Stomach (tissue), 4 donors: ENCODE results near the gene HEATR3.

Experiments used
- POLR2A ChIP-seq, 4 donors: fragments of 450-650 bp; IDR thresholded peaks; one replicate each; pipeline ENCODE4 v1.6.1; 2016; ENCODE audit warnings: antibody characterized with exemption in 4 of 4, control low read depth in 2 of 4, mild to moderate bottlenecking in 1 of 4, moderate library complexity in 1 of 4
- POLR2AphosphoS5 ChIP-seq, 3 donors: sonication (generic); formaldehyde crosslinking; IDR thresholded peaks; one replicate each; pipeline ENCODE4 v1.6.1; 2016; ENCODE audit warnings: antibody characterized with exemption in 3 of 3
- TF ChIP-seq, protein P1 (sequence below), 7 experiments: fragments of 450-650 bp in 4 of 7; fragments of 200-600 bp in 3 of 7; sonication (generic) in 3 of 7; IDR thresholded peaks; one replicate each; pipeline ENCODE4 v1.5.1; 2016 to 2019; ENCODE audit warnings: antibody characterized with exemption in 7 of 7, control low read depth in 2 of 7, mild to moderate bottlenecking in 1 of 7

DNA sequence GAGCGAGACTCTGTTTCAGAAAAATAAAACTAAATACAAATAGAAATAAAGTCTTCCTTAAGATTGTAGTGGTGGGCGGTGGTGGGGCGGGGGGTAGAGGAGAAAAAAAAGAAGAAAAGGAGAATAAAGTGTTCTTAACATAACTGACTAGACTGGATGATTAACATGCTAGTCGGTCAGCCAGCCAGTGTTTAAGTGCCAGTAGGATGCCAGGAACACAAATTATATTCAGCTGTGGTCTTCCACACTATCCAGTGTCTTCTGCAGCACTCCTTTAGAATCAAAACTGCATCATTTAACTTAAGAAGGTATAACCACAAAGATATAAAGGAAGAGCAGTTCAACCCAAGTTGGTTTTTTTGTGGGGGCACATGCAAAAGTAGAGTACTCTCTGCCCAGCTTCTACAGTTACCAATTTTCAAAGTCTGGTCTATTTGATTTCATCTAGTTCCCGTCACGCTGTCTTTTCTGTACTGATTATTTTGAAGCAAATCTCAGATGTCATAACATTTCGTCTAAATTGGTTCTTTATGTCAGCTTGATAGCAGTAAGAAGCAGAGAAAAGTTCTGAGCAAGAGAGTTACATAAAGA lies 15.8 kb downstream of the HEATR3 start:
- TF ChIP-seq, protein P1, sequence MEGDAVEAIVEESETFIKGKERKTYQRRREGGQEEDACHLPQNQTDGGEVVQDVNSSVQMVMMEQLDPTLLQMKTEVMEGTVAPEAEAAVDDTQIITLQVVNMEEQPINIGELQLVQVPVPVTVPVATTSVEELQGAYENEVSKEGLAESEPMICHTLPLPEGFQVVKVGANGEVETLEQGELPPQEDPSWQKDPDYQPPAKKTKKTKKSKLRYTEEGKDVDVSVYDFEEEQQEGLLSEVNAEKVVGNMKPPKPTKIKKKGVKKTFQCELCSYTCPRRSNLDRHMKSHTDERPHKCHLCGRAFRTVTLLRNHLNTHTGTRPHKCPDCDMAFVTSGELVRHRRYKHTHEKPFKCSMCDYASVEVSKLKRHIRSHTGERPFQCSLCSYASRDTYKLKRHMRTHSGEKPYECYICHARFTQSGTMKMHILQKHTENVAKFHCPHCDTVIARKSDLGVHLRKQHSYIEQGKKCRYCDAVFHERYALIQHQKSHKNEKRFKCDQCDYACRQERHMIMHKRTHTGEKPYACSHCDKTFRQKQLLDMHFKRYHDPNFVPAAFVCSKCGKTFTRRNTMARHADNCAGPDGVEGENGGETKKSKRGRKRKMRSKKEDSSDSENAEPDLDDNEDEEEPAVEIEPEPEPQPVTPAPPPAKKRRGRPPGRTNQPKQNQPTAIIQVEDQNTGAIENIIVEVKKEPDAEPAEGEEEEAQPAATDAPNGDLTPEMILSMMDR (IDR thresholded peaks at IDR 0.05): no peak
- TF ChIP-seq POLR2A (IDR thresholded peaks at IDR 0.05): no peak
- no peak for TF ChIP-seq POLR2AphosphoS5 (IDR thresholded peaks at IDR 0.05)
